ENCODE results near the gene MECP2. TPM values are rescaled to one million over a fixed set of nuclear protein-coding genes. Genes with fewer than 3 reads are reported as not detected.

The MECP2 gene
- total and polyA plus RNA-seq, 10 of the 15 experiments (the other 5 are each of a cell fraction or from before 2014, with no cell fraction given): 1.3 to 32.7 (median 13.7) TPM

DNA sequence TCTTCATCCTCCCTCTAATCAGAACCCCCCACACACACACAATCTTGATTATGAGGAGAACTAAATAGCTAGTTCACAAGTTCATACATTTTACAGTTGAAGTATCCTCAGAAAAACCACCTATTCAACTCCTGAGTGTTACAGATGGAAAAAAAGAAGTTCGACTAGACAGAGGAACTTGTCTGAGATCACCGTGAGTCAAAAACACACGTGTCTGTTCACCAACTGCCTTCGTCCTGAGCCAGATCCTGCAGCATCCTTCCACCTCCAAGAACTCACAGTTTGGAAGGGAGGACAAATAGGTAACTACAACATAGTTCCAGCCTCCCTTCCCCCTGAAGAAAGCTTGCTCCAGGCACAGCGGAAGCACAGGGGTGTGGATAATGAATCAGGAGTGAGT lies 58.9 kb downstream of the MECP2 start (continued):
- TF ChIP-seq, protein P1, sequence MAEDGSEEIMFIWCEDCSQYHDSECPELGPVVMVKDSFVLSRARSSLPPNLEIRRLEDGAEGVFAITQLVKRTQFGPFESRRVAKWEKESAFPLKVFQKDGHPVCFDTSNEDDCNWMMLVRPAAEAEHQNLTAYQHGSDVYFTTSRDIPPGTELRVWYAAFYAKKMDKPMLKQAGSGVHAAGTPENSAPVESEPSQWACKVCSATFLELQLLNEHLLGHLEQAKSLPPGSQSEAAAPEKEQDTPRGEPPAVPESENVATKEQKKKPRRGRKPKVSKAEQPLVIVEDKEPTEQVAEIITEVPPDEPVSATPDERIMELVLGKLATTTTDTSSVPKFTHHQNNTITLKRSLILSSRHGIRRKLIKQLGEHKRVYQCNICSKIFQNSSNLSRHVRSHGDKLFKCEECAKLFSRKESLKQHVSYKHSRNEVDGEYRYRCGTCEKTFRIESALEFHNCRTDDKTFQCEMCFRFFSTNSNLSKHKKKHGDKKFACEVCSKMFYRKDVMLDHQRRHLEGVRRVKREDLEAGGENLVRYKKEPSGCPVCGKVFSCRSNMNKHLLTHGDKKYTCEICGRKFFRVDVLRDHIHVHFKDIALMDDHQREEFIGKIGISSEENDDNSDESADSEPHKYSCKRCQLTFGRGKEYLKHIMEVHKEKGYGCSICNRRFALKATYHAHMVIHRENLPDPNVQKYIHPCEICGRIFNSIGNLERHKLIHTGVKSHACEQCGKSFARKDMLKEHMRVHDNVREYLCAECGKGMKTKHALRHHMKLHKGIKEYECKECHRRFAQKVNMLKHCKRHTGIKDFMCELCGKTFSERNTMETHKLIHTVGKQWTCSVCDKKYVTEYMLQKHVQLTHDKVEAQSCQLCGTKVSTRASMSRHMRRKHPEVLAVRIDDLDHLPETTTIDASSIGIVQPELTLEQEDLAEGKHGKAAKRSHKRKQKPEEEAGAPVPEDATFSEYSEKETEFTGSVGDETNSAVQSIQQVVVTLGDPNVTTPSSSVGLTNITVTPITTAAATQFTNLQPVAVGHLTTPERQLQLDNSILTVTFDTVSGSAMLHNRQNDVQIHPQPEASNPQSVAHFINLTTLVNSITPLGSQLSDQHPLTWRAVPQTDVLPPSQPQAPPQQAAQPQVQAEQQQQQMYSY (CRISPR knock-in tag; IDR thresholded peaks at IDR 0.05): no peak
- TF ChIP-seq IKZF1 (conservative IDR thresholded peaks at IDR 0.05) (no peak), BHLHE40 (IDR thresholded peaks at IDR 0.05; ENCODE audit: borderline replicate concordance in 1 of 2, low read depth in 2 of 2, low read length in 1 of 2) (no peak), FOXM1 (IDR thresholded peaks at IDR 0.05; ENCODE audit: low read depth, low read length) (no peak), RBBP5 (conservative IDR thresholded peaks at IDR 0.05) (no peak), ATF7 (IDR thresholded peaks at IDR 0.05; ENCODE audit: low read depth) (no peak), SPI1 (IDR thresholded peaks at IDR 0.05; ENCODE audit: borderline replicate concordance, insufficient read depth, low read depth, low read length) (no peak)
- TF ChIP-seq, protein P2, sequence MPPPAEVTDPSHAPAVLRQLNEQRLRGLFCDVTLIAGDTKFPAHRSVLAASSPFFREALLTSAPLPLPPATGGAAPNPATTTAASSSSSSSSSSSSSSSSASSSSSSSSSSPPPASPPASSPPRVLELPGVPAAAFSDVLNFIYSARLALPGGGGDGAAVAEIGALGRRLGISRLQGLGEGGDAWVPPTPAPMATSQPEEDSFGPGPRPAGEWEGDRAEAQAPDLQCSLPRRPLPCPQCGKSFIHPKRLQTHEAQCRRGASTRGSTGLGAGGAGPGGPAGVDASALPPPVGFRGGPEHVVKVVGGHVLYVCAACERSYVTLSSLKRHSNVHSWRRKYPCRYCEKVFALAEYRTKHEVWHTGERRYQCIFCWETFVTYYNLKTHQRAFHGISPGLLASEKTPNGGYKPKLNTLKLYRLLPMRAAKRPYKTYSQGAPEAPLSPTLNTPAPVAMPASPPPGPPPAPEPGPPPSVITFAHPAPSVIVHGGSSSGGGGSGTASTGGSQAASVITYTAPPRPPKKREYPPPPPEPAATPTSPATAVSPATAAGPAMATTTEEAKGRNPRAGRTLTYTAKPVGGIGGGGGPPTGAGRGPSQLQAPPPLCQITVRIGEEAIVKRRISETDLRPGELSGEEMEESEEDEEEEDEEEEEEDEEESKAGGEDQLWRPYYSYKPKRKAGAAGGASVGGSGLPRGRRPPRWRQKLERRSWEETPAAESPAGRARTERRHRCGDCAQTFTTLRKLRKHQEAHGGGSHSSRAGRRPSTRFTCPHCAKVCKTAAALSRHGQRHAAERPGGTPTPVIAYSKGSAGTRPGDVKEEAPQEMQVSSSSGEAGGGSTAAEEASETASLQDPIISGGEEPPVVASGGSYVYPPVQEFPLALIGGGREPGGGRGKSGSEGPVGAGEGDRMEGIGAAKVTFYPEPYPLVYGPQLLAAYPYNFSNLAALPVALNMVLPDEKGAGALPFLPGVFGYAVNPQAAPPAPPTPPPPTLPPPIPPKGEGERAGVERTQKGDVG (CRISPR knock-in tag; IDR thresholded peaks at IDR 0.05): no peak

Data from GM12878 (cell line).